ENCODE data around the gene SECISBP2L.

The SECISBP2L gene

DNA sequence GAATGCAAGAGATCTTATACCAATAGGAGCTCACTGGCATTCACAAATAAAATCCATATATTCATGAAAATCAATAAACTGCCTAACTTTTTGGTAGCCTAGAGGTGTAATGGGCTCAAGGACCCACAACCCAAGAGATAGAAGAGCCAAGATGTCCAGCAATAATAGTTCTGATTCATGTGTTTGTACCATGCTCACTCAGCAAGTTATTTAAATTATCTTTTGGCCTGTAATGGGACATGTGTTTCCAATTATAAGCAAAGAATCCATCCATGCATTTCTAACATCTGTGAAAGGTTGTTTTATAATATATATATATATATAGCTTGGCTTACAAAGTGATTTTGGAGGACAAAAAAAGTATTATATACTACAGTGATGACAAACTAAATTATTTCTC is 52.9 kb downstream of the SECISBP2L start:
- TF ChIP-seq, protein P1, sequence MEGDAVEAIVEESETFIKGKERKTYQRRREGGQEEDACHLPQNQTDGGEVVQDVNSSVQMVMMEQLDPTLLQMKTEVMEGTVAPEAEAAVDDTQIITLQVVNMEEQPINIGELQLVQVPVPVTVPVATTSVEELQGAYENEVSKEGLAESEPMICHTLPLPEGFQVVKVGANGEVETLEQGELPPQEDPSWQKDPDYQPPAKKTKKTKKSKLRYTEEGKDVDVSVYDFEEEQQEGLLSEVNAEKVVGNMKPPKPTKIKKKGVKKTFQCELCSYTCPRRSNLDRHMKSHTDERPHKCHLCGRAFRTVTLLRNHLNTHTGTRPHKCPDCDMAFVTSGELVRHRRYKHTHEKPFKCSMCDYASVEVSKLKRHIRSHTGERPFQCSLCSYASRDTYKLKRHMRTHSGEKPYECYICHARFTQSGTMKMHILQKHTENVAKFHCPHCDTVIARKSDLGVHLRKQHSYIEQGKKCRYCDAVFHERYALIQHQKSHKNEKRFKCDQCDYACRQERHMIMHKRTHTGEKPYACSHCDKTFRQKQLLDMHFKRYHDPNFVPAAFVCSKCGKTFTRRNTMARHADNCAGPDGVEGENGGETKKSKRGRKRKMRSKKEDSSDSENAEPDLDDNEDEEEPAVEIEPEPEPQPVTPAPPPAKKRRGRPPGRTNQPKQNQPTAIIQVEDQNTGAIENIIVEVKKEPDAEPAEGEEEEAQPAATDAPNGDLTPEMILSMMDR (IDR thresholded peaks at IDR 0.05; ENCODE audit: low read depth, low read length): no peak
- DNase-seq: no peak
- H3K4me1 ChIP-seq: no peaks in the 10 kb centered on the region
- H3K4me3 ChIP-seq (ENCODE audit: low read depth, low read length): no peak overlapping the region
- peaks cover 26% of the 10 kb centered on the region for H3K36me3 ChIP-seq
- H3K9me3 ChIP-seq: no peaks in the 10 kb centered on the region
- no peaks in the 10 kb centered on the region for H3K27me3 ChIP-seq

- Histone ChIP-seq H3K36me3 (peaks cover 23% of the 10 kb centered on the region), H3K9me3 (no peaks in the 10 kb centered on the region), H3K27me3 (no peaks in the 10 kb centered on the region), H3K4me1 (no peaks in the 10 kb centered on the region), H3K4me3 (ENCODE audit: low read depth, low read length) (no peak overlapping the region)
- no peak for DNase-seq
- TF ChIP-seq, protein P1 (IDR thresholded peaks at IDR 0.05; ENCODE audit: low read depth, low read length): no peak
These were observed 53.7 kb downstream of the SECISBP2L start for GRCh38 chr15:48992545-48992944.

DNA sequence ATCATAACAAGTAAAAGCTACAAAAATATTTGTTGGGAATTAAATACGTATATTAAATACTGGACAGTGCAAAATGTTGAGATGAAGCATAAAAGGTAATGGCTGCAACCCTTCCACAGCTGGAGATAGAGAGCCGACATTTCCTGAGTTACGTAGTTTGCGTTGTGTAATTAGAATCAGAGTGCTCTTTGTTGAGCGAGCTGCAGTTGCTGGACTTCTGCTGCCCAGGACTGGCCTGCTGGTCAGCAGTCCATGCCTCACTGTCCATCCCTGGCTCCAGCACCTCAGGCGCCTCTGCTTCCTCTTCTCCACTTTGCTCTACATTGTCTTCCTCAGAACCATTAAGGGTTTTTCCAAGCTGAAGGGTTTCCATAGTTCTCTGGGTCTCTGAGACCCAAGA is 54.1 kb downstream of the SECISBP2L start:
- no peaks in the 10 kb centered on the region for H3K27me3 ChIP-seq
- H3K36me3 ChIP-seq: peaks cover 23% of the 10 kb centered on the region
- no peak overlapping the region for H3K4me3 ChIP-seq (ENCODE audit: low read depth, low read length)
- TF ChIP-seq, protein P1 (IDR thresholded peaks at IDR 0.05; ENCODE audit: low read depth, low read length): no peak
- DNase-seq: no peak
- no peaks in the 10 kb centered on the region for H3K4me1 ChIP-seq
- H3K9me3 ChIP-seq: no peaks in the 10 kb centered on the region

- Histone ChIP-seq H3K27me3 (no peaks in the 10 kb centered on the region), H3K36me3 (peaks cover 13% of the 10 kb centered on the region), H3K9me3 (no peaks in the 10 kb centered on the region), H3K4me3 (ENCODE audit: low read depth, low read length) (no peak overlapping the region), H3K4me1 (no peaks in the 10 kb centered on the region)
- no peak for DNase-seq
- TF ChIP-seq, protein P1 (IDR thresholded peaks at IDR 0.05; ENCODE audit: low read depth, low read length): no peak
These were observed 57.1 kb downstream of the SECISBP2L start for GRCh38 chr15:48989170-48989569.

- no peak overlapping the region for H3K4me3 ChIP-seq (ENCODE audit: low read depth, low read length)
- TF ChIP-seq, protein P1 (IDR thresholded peaks at IDR 0.05; ENCODE audit: low read depth, low read length): no peak
- no peak for DNase-seq
- H3K4me1 ChIP-seq: no peaks in the 10 kb centered on the region
- no peaks in the 10 kb centered on the region for H3K9me3 ChIP-seq
- no peaks in the 10 kb centered on the region for H3K27me3 ChIP-seq
- peaks cover 8% of the 10 kb centered on the region for H3K36me3 ChIP-seq
These were observed 59.1 kb downstream of the SECISBP2L start for GRCh38 chr15:48987142-48987541.

DNA sequence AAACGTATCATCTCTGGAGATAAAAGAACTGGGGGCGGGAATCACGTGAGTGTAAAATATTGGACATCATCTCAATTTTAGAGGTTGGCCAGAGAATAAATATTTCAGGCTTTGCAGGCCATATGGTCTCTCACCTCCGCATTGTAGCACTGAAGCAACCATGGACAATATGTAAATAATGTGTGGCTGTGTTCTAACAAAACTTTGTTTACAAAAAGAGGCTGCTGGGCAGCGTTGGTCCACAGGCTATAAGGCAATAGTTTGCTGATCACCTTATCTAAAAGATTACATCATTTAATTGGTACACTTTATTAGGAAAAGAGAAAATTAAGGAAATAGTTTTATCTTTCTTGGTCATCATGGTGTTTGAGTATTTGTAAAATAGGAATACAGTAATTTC is 60.0 kb downstream of the SECISBP2L start:
- TF ChIP-seq, protein P1 (IDR thresholded peaks at IDR 0.05; ENCODE audit: low read depth, low read length): no peak
- Histone ChIP-seq H3K9me3 (no peaks in the 10 kb centered on the region), H3K27me3 (no peaks in the 10 kb centered on the region), H3K4me1 (no peaks in the 10 kb centered on the region), H3K36me3 (peaks cover 1% of the 10 kb centered on the region; the same call in 1 of the 2 replicates), H3K4me3 (ENCODE audit: low read depth, low read length) (no peak overlapping the region)
- DNase-seq: no peak

All from BE2C (cell line).